ENCODE measurements around the gene CRY2.

The CRY2 gene

DNA sequence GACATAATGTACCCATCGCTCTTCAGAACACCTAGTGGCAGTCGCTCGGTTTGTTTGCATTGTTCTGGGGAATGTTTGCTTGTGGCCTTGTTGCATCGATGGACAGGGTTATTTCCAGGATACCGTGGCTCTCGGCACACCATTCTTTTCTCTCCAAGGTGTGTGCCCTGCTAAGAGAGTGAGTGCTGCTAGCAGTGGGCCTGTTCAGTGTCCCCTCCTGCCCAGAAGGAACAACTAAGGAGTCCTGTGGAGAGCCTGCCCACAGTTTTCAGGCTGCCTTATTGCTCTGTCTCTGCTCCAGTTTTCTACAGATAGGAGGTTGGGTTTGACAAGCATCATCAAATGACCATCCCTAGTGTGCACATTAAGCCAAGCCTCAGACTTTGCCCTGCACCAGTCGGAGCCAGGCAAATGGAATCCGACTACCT lies 1.4 kb downstream of the CRY2 start:
- DNase-seq (ENCODE audit: low spot score): no peak

DNA sequence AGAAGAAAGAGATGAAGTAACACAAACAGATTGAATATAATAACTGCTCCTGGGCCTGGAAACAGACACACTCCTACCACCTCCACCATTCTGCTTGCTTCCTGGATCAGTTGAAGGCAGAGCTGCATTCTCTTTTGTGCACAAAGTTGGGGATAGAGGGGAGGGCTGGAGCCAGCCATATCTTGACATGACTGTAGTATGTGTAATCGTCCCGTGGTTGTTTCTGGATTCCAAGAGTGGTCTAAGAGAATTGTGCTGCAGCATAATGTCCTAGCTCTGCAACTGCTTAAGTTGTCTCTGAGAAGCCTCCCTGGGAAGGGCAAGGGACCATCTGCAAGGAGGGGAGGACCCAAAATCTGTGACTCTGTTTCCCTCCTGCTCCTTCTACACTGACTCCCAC lies 3.2 kb downstream of the CRY2 start:
- DNase-seq (ENCODE audit: low spot score): no peak

DNA sequence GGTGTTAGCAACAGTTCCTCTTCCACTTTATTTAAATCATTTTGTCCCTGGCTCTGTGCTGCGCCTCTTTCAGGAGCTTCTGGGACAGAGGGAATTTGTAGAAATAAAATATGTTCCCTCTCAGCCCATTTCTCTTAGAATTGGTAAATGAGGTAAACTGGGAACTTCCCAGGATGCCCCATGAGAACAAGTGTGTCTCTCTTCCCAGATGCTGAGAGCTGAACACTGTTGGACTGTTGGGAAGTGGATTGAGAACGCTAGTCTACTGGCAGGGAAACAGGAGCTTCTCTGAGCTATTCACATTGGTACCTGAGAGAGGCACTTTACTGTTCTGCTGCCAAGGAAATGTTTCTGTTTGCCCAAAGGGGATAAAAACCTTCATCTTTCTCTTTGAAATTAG lies 4.0 kb downstream of the CRY2 start:
- no peak for DNase-seq (ENCODE audit: low spot score)

DNA sequence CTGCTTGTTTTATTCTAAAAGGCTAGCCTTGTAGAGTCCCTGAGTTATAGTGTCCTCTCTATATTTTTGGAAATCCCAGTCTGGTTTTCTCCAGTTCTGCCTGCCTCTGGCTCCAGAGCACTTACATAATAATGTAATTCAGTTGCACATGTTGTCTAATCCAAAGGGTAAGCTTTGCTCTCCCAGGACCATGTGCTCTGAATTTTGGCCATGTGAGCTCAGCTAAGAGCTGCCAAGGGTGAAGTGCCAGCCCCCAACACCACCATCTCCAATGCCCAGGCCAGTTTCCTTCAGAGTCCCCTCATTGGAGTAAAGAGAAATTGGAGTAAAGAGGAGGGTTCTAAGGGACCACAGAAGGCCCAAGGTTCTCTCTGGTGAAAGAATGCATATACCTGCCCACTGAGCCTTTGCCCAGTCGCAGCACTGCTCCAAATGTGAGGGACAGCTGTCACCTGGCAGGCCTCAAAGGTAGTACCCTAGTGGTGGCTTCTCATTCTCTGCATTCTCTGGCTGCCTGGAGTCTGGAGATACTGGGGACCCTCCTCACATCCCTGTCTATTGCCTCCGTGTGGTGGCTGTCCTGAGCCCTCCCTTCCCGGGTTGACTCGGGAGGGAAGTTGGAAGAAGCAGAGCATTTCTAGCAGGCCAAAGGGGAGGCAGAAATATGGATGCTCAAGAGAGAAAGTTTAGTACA lies 4.9 kb downstream of the CRY2 start:
- DNase-seq (ENCODE audit: low spot score): no peak

DNA sequence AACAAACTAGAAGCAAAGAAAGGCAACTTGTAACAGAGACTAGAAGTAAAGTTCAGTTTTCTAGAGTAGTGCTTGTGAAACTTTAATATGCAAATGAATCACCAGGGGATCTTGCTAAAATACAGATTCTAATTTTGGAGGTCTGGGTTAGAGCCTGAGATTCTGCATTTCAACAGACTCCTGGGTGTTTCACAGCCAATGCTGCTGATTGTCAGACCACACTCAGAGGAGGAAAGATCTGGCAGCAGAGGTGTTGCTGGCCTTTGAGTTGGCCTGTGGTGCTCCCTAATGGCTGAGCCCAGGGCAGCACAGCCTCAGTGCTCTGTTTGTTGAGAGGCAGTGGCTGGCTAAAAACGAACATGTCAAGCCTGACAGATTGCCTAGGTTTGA lies 5.4 kb downstream of the CRY2 start:
- DNase-seq (ENCODE audit: low spot score): no peak

DNA sequence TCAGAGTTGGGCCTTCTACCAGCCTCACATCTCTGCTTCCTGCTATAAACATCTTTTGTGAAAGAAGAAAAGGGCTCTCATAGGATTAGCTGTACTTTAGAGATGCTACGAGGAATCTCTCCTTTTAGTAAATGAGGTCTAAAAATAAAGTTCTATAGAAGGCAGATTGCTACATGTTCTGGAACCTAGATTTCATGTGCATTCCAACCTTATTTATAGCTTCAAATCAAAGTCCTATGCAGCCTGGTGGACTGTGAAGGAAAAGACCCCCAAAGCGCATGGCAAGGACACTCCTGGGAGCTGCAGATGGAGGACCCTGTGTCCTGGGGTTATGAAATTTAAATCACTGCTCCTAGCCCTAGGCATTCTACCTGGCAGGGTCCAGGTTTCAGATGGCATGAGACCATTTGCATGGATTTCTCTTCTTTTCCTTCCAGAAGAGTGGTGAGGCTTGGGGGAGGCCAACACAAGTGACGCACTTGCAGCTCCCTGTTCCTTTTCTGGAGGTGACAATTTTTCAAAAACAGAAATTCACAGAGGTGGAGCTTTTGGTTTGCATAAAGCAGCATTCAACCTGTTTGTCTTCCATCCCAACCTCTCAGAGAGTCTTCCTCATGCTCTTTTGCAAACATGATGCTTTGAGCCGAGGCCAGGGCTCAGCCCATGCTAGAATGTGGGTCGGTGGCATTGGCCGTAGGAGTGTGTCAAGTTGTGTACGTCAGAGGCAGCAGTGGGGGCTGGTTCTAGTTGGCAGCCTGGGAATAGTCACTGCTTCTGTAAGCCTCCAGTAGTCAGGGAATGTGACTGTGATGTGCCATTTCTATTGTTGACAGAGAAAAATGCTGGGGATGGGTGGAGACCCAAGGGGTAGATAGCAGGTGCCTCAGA lies 6.3 kb downstream of the CRY2 start:
- no peak for DNase-seq (ENCODE audit: low spot score)

DNA sequence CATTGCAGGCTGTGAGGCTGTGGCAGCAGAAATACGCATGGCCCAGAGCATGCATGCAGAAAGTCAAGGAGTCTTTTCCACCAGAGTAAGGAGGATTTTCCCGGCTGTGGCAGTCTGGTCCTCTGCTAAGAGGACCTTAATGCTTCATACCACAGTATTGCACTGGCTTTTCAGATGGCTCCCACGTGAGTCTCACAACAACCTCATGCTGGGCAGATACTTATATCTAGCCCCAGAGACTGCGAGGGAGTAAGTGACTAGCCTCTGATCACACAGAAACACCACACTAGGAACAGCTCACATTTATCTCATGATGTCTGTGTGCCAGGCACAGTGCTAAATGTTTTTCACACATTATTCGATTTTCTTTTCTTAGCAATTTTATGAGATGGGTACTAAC lies 8.0 kb downstream of the CRY2 start:
- DNase-seq (ENCODE audit: low spot score): no peak

DNA sequence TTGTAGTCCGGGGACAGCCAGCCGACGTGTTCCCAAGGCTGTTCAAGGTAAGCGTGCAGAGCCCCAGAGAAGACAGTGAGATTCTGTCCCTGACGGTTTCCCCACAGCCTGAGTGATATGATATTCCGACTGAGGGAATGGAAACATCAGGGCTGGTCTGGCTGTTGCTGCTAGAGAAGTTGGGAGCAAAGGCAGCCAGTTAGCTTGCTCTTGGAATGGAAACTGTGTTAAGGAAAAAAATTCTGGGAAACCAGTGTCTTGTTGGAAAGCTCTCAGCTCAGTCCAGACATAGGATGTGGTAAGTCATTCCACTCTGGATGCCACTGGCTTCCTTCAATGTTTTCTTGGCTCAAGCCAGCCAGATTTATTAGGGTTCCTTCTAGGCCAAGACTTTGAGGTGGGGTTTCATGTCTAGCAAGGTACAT lies 8.8 kb downstream of the CRY2 start:
- DNase-seq (ENCODE audit: low spot score): no peak

DNA sequence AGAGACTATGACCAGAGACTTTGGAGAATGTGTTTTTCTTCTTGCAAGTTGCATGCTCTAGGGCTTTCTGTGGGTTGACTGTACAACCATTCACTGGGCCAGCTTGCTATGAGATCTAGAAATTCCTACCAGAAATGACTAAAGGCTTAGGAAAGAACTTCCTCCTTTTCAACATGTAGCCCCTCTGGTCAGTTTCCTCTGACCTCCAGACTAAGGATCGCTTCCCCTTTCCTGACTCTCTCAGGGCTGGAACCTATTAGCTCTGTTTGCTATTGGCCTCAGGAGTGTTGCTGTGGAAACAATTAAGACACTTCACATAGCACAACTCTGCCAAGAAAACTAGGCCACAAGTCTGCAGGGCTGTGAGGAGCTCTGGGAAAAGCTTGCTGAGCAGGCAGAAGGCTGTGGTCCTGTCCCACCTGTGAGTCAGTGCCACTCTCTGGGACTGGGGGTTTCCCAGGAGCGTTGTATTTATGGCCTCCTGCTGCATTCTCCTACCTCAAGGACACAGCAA lies 10.7 kb downstream of the CRY2 start:
- DNase-seq (ENCODE audit: low spot score): no peak

DNA sequence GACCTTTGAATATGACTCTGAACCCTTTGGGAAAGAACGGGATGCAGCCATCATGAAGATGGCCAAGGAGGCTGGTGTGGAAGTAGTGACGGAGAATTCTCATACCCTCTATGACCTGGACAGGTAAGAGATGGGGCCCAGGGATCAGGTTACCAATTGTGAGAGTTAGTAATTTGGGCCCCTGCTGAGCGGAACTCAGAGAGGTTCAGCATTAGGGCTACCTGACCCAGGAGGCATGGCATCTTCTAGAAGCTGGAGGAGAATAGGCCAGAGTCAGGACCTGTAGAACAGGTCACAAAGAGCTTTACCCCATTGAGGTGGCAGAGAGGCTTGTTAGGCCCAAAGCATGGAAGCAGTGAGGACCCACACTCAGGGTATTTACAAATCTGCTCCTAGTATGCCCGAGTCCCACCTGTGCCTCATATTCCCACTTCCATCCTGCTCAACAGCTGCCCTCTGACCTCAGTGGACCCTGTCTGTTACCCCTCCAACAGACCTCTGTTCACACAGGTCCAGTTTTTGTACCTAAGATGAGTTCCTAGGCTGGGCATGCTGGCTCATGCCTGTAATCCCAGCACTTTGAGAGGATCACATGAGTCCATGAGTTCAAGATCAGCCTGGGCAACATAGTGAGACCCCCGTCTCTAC lies 11.6 kb downstream of the CRY2 start:
- no peak for DNase-seq (ENCODE audit: low spot score)

DNA sequence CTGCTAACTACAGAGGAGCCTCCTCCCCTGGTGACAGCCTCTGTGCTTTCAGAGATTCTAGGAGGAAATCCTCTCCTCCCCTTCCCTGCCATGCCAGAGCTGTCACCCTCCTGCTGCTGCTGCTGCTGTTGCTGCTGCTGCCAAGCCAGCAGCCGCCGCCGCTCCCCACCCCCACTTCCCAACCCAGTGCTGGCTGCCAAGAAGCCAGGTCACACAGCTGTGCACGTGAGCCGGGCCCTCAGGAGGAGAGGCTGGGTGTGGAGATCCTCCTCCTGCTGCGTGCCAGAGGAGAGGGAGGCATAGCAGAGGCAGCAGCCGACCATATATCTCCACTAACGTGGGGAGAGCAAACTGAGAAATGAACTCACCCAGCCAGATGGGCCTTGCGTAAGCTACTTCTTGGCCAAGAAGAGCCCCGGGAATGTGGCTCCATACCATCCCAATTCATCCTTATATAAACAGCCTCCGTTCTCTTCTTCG lies 12.4 kb downstream of the CRY2 start:
- DNase-seq (ENCODE audit: low spot score): no peak

DNA sequence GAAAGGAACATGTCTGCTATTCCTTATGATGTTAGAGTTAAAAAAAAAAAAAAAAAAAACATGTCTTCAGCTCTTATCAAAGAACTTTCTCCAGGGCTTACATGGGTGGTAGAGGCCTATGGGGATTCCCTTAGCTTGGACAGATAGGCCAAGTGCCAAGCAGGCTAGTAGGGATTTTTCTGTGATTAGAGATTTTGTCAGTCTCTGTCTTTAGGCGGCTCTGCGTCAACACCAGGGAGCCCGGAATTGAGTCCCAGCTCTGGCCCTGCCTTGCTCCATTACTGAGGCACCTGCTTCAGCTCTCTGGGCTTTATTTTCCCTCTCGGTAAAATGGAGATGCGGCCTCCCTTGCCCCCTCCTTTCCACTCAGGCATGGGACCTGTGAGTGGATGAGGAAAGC lies 13.1 kb downstream of the CRY2 start:
- DNase-seq (ENCODE audit: low spot score): no peak

DNA sequence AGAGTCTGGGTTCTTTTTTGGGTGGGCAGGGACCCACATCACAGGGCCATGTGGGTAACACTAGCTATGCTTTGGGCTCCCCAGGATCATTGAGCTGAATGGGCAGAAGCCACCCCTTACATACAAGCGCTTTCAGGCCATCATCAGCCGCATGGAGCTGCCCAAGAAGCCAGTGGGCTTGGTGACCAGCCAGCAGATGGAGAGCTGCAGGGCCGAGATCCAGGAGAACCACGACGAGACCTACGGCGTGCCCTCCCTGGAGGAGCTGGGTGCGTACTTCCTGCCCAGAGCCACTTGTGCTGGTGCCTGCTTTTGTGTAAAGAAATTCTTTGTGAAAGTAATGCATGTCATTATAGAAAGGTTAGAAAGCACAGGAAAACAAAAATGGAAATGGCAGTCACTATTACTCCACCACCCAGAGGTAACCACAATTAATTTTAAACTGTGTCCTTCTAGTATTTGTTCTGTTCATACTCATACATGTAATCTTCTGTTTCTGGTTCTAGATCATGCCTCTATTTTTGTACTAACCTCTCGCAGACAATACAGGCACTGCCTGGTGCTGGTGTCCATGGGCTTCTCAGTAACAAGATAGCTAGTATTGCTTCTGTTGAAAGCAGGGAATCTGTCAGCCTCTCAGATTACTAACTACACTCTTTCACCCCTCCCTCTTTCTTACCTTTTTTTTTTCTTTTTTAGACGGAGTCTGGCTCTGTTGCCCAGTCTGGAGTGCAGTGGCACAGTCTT lies 13.7 kb downstream of the CRY2 start:
- no peak for DNase-seq (ENCODE audit: low spot score)

DNA sequence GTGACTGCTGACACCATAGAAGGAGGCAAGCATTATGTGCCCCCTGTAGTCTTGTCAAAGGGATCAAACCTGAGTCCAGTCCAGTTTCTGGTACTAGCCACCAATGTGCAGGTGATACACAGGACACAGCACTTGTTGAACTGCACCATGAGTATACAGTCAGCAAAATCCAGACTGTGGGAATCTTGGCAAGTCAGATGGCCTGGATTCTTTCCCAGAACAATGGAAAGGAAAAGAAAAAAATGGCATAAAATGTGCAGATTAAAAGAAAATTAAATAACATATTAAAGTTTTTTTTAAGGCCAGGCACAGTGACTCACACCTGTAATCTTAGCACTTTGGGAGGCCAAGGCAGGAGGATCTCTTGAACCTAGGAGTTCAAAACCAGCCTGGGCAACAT lies 16.8 kb downstream of the CRY2 start:
- no peak for DNase-seq (ENCODE audit: low spot score)

DNA sequence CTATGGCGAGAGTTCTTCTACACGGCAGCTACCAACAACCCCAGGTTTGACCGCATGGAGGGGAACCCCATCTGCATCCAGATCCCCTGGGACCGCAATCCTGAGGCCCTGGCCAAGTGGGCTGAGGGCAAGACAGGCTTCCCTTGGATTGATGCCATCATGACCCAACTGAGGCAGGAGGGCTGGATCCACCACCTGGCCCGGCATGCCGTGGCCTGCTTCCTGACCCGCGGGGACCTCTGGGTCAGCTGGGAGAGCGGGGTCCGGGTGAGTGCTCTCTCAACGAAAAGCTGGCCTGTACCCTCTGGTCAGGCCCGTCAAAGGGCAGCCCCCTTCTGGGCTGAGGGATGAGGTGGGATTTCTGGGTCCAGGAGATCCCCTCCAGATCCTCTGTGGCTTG lies 22.3 kb downstream of the CRY2 start:
- DNase-seq (ENCODE audit: low spot score): no peak

DNA sequence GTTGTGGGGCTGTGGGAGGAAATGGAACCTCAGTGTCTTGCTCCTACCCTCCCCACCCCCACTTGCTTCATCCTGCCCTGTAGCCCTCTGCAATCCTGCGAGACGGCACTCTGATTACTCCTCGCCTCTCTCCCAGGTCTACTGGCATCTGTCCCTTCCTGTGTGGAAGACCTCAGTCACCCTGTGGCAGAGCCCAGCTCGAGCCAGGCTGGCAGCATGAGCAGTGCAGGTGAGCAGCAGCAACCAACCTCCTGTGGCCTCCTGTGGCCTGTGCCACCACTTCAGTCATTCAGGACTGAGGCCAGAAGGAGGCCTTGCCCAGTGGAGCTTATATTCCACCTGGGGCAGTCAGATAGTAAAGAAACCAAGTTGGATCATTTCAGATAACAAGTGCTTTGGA lies 23.4 kb downstream of the CRY2 start:
- no peak for DNase-seq (ENCODE audit: low spot score)

DNA sequence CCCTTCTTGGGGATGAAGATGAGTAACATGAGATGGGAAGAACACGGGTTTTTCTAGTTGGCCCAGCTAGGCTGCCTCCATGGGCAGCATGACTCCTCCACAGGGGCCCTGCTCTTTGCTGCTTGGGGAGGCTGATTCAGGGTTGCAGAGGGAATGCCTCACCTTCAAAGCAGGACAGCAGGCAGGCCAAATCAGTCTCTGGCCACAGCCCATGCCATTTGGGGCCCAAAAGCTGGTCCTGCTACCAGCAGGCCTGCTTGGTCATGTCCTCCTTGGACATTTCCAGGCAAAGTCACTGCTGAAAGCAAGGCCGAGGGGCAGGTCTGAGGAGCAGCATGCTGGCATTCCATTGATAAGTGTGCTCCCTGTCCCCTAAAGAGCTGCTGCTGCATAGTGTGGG lies 24.4 kb downstream of the CRY2 start:
- no peak for DNase-seq (ENCODE audit: low spot score)

DNA sequence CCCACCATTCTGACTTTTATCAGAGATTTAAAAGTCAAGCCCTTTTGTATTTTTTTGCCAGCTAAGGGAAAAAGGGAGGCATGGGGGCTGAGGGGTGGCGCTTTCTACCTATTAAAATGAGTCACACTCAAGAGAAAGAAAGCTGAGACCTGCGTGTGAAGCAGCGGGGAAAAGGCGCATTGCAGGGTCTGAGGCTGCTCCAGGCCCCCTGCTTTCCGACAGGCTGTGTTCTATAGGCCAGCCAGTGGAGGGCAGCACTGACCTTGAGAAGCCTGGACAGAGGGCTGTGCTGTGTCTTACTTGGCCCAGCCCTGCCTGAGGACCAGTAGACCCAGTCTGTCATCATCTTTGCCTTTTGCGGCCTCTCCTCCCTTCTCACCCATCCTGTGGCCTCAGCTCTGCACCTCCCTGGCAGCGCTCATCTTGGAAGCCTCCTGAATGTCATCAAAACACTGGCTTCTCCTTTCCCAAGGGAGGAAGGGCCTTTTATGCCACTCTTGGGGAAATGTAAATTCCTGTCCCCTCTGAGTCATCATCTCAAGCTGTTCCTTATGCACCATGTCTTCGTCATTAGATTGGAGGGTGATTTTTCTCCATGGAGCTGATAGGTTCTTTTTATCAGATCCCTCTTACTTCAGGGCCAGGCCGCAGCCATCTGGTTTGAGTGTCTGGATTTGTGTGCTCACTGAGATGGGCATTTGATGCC lies 25.5 kb downstream of the CRY2 start:
- peak; percentile 45 for DNase-seq (ENCODE audit: low spot score)

DNA sequence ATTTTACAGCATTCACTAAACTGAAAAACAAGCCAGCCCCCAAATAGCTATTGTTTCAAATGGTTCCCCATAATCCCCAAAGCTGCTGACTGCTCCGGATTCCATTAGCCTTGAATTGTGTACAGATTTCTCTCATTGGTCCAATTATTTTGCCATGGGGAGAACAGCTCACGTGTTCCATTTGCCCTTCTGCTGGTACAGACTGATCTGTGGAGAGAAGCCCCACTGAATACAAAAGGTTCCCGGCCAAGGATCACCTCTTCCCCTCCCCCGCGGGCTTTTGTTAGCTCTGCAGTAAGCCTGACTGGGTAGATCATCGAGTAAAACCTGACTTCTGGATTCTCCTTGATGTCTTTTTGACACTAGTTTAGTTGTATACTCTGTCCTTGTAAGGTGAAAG lies 29.1 kb downstream of the CRY2 start:
- no peak for DNase-seq (ENCODE audit: low spot score)

DNA sequence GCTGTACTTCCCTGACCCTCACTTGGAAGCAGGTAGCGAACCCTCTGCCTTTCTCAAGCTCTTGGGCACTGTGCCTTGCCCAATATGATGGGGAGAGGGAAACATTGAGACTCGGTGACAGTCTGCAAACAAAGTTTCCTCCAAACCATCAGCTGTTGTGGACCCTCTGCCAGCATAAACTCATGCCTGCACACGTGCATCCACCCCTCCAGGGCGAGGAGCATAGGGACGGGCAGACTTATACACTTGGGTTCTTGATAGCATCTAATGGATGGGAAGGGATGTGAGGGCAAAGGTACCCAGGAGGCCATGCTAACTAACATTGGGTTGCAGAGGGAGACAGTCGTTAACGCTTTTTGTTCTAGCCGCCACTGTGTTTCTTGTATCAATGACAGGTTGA lies 29.9 kb downstream of the CRY2 start:
- no peak for DNase-seq (ENCODE audit: low spot score)

DNA sequence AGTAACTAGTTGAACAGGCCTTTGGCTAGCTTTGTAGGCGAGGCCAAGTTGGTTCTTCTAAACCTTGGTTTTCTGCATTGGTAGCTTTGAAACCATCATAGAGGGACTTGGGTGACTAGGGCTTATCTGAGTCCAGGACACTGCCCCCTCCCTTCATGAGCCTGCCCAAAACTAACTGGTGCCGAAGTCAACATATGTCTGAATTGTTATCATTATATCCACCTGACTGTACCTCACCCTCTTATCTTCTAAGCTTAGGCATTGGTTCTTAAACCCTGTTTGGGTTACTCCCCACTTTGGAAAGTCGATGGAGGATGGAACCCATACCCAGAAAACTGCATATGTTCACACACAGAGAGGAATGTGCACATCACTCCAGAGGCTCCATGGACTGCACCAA lies 30.6 kb downstream of the CRY2 start:
- no peak for DNase-seq (ENCODE audit: low spot score)

Data from hematopoietic multipotent progenitor cell treated with erythropoietin and hydrocortisone succinate and interleukin-3 and kit ligand, for 17 days (in vitro differentiated cells).